Kidney epithelial cell (primary cell): ENCODE measurements around the gene CTNNA3. TPM values are rescaled to one million over a fixed set of nuclear protein-coding genes. Genes with fewer than 3 reads are reported as not detected.

Experiments
- DNase-seq: peaks from one replicate; pipeline ENCODE4 v3.0.0-alpha.2; 2010; ENCODE audit warnings: low read depth
- H3K27me3 ChIP-seq: 2 replicates; pipeline ENCODE4 v1.6.0; 2011; ENCODE audit warnings: low read length; ENCODE audit not compliant: control insufficient read depth, insufficient read depth
- H3K36me3 ChIP-seq: 2 replicates; pipeline ENCODE4 v1.5.1; 2011; ENCODE audit warnings: low read length; ENCODE audit not compliant: control insufficient read depth, insufficient read depth
- H3K4me3 ChIP-seq: 2 replicates; pipeline ENCODE4 v1.5.1; 2011; ENCODE audit warnings: low read depth, mild to moderate bottlenecking, control low read depth, low read length
- total RNA-seq: library from RNA; depleted of rRNA; stranded (reverse); fragments of >200 nt; gene quantifications from 2 replicates; pipeline ENCODE4 v1.2.3, GENCODE V29; 2015
- TF ChIP-seq, protein P1 (sequence below): IDR thresholded peaks from 2 replicates; pipeline ENCODE4 v1.5.1; 2011; ENCODE audit warnings: mild to moderate bottlenecking, moderate library complexity, low read length, control low read depth, inconsistent platforms; ENCODE audit not compliant: insufficient read depth, poor library complexity, severe bottlenecking

Gene CTNNA3
- total RNA-seq, 1 donor from 2014 or later = 0.79 TPM

GRCh38 chr10:66869635-66870034, 826.4 kb downstream of the CTNNA3 start:
- TF ChIP-seq, protein P1, sequence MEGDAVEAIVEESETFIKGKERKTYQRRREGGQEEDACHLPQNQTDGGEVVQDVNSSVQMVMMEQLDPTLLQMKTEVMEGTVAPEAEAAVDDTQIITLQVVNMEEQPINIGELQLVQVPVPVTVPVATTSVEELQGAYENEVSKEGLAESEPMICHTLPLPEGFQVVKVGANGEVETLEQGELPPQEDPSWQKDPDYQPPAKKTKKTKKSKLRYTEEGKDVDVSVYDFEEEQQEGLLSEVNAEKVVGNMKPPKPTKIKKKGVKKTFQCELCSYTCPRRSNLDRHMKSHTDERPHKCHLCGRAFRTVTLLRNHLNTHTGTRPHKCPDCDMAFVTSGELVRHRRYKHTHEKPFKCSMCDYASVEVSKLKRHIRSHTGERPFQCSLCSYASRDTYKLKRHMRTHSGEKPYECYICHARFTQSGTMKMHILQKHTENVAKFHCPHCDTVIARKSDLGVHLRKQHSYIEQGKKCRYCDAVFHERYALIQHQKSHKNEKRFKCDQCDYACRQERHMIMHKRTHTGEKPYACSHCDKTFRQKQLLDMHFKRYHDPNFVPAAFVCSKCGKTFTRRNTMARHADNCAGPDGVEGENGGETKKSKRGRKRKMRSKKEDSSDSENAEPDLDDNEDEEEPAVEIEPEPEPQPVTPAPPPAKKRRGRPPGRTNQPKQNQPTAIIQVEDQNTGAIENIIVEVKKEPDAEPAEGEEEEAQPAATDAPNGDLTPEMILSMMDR = no peak
- no peaks in the 10 kb centered on the region for H3K27me3 ChIP-seq
- DNase-seq = no peak
- H3K36me3 ChIP-seq = no peaks in the 10 kb centered on the region
- no peak overlapping the region for H3K4me3 ChIP-seq

- Histone ChIP-seq H3K27me3 (no peaks in the 10 kb centered on the region), H3K36me3 (no peaks in the 10 kb centered on the region), H3K4me3 (no peak overlapping the region)
- no peak for DNase-seq
- TF ChIP-seq, protein P1 = no peak
Observed at GRCh38 chr10:66862687-66863258, 833.2 kb downstream of the CTNNA3 start.

DNA sequence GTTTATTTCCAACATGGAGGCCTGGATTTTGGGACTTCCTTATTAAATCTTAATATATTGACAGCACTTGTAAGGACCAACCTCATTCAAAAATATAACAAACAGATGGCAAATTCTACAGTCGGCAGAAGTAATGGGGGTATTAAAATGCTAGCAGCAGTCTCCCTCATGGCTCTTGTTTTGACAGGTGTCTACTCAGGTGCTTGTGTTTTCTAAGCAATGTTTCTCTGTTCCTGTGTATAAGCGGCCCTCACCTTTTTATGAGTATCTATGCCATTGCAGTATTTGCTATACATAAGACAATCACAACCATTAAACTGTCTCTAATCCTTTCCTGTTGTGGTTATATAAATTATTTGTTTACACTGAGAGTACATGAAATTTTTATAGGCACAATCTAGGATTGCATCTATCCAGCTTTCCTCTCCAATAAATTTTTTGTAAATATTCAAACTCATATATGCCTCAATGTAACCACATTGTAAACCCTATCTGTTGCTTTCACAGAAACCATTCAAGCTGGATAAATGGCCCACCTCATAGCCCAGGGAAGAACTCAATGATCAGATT, 835.5 kb downstream of the CTNNA3 start:
- no peaks in the 10 kb centered on the region for H3K36me3 ChIP-seq
- TF ChIP-seq, protein P1 = no peak
- no peaks in the 10 kb centered on the region for H3K27me3 ChIP-seq
- H3K4me3 ChIP-seq = no peak overlapping the region
- DNase-seq = no peak

DNA sequence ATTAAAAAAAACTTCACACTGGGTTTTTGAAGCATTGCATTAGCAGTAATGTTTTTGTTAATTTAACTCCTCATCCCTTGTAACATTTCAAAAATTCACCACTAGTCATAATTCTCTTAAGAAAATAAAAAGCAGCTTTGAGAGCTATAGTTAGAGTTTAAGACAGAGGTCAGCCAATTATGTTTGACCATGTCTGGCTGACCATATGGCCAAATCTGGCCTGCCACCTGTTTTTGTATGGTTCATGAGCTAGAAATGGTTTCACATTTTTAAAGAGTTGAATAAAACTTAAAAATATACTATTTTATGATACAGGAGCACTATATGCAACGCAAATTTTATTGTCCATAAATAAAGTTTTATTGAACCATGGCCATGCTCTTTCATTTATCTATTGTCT, 843.2 kb downstream of the CTNNA3 start:
- no peaks in the 10 kb centered on the region for H3K36me3 ChIP-seq
- TF ChIP-seq, protein P1 = no peak
- no peak overlapping the region for H3K4me3 ChIP-seq
- no peaks in the 10 kb centered on the region for H3K27me3 ChIP-seq
- DNase-seq = no peak

DNA sequence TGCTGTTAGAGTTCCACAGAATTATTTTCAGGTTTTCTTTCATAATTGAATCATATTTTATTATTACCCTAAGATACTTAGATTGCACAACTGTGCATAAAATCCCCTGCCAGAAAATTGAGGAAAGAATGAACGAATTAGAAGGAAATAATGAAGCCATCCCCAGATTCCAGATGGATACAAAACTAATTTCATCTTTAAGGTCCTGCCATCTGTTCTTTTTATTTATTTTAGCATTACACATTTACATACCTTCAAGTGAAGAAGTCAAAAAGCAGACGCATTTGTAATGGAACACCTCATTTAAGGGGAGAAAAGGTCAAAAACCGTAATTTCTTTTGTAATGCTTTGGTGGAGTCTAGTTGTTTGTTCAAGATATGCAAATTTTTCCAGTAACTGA, 847.1 kb downstream of the CTNNA3 start:
- DNase-seq = no peak
- TF ChIP-seq, protein P1 = no peak
- Histone ChIP-seq H3K36me3 (no peaks in the 10 kb centered on the region), H3K4me3 (no peak overlapping the region), H3K27me3 (no peaks in the 10 kb centered on the region)

GRCh38 chr10:66844176-66844942, 851.6 kb downstream of the CTNNA3 start:
- TF ChIP-seq, protein P1 = no peak
- no peaks in the 10 kb centered on the region for H3K27me3 ChIP-seq
- H3K36me3 ChIP-seq = no peaks in the 10 kb centered on the region
- H3K4me3 ChIP-seq = no peak overlapping the region
- no peak for DNase-seq
